Right renal cortex interstitium (tissue), 3 donors: ENCODE measurements around the gene MAP1LC3B. TPM values are rescaled to one million over a fixed set of nuclear protein-coding genes. Genes with fewer than 3 reads are reported as not detected.

Source experiments
- DNase-seq, 3 donors: peaks; one replicate each; pipeline ENCODE4 v3.0.0-alpha.2; 2013; ENCODE audit warnings: low read depth in 3 of 3, low spot score in 2 of 3
- polyA plus RNA-seq, 3 donors: library from polyadenylated mRNA; unstranded; fragments of 120-200 nt; gene quantifications; one replicate each; pipeline ENCODE4 v1.2.1, GENCODE V29; 2013; ENCODE audit not compliant: insufficient read length in 3 of 3

Gene MAP1LC3B
- polyA plus RNA-seq, 3 donors = 67.1 to 74.8 (median 71.2) TPM

GRCh38 chr16:87407511-87408112 lies 15.5 kb downstream of the MAP1LC3B start:
- no peak for DNase-seq

GRCh38 chr16:87409153-87409552 lies 17.0 kb downstream of the MAP1LC3B start:
- no peak for DNase-seq

- no peak for DNase-seq
Observed at GRCh38 chr16:87409781-87410180, 17.6 kb downstream of the MAP1LC3B start.

GRCh38 chr16:87410530-87410929 lies 18.4 kb downstream of the MAP1LC3B start:
- DNase-seq = no peak

GRCh38 chr16:87410968-87411367 lies 18.8 kb downstream of the MAP1LC3B start:
- DNase-seq = no peak

- no peak for DNase-seq
Observed at GRCh38 chr16:87411375-87412271, 19.5 kb downstream of the MAP1LC3B start.

- DNase-seq = no peak
Observed at GRCh38 chr16:87412371-87412995, 20.3 kb downstream of the MAP1LC3B start.

GRCh38 chr16:87412996-87413421 lies 20.9 kb downstream of the MAP1LC3B start:
- DNase-seq = no peak

GRCh38 chr16:87414251-87414680 lies 22.1 kb downstream of the MAP1LC3B start:
- no peak for DNase-seq

GRCh38 chr16:87415441-87415840 lies 23.3 kb downstream of the MAP1LC3B start:
- DNase-seq = no peak

GRCh38 chr16:87416826-87417527 lies 24.8 kb downstream of the MAP1LC3B start:
- no peak for DNase-seq

GRCh38 chr16:87417528-87417910 lies 25.4 kb downstream of the MAP1LC3B start:
- DNase-seq = no peak

- DNase-seq = no peak
Observed at GRCh38 chr16:87418216-87418615, 26.1 kb downstream of the MAP1LC3B start.

- DNase-seq = no peak
Observed at GRCh38 chr16:87418644-87419043, 26.5 kb downstream of the MAP1LC3B start.

- DNase-seq = no peak
Observed at GRCh38 chr16:87420026-87421002, 28.2 kb downstream of the MAP1LC3B start.

- no peak for DNase-seq
Observed at GRCh38 chr16:87421003-87421912, 29.1 kb downstream of the MAP1LC3B start.

GRCh38 chr16:87422106-87422505 lies 30.0 kb downstream of the MAP1LC3B start:
- DNase-seq = no peak

- DNase-seq = no peak
Observed at GRCh38 chr16:87423429-87423828, 31.3 kb downstream of the MAP1LC3B start.

- no peak for DNase-seq
Observed at GRCh38 chr16:87424266-87424665, 32.1 kb downstream of the MAP1LC3B start.
